ENCODE data around the gene KRTAP12-2. TPM values are rescaled to one million over a fixed set of nuclear protein-coding genes. Genes with fewer than 3 reads are reported as not detected.
"Not testable (repeated sequence)": the region's sequence is repeated elsewhere in the genome, so short reads cannot be mapped to it uniquely, and the experiment has no call there.

Gene KRTAP12-2
- total RNA-seq, 3 donors from 2014 or later = not detected

DNA sequence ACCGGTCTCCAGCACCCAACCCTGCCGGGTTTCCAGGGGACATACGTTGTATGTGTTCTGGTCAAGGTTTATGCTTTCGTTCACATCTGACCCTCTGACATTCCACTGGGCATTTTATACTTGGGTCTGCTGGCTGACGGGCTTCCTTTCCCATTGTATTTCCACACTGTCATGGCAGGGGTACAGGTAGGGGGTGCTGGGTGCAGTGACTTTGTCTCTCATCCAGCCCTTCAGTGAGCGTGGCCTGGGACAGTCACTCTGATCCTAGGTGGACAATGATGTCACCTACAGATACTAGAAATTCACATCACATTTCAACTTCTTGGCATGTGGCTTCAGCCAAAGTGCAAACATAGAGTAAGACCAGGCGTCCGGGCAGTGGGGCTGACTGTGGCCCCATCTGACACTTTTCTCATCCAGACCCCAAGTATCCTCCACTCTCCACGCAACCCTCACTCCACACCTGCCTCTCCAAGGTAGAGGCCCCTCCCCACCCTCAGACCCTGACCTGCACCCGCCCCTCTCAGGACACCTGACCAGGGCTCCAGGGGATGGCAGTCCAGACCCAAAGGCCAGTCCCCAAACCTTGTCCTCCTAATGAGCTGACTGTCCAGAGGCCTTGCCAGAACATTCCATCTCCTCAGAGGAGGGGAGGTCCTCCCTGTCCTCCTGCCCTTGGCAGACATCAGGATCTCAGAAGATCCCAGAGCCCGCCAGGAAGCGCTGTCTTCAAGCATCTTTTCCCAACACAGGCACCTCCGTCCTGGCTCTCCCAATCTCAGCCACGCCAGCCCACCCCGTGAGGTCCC is 30.3 kb downstream of the KRTAP12-2 start:
- ATAC-seq (no peak), DNase-seq (no peak)
- TF ChIP-seq, protein P1, sequence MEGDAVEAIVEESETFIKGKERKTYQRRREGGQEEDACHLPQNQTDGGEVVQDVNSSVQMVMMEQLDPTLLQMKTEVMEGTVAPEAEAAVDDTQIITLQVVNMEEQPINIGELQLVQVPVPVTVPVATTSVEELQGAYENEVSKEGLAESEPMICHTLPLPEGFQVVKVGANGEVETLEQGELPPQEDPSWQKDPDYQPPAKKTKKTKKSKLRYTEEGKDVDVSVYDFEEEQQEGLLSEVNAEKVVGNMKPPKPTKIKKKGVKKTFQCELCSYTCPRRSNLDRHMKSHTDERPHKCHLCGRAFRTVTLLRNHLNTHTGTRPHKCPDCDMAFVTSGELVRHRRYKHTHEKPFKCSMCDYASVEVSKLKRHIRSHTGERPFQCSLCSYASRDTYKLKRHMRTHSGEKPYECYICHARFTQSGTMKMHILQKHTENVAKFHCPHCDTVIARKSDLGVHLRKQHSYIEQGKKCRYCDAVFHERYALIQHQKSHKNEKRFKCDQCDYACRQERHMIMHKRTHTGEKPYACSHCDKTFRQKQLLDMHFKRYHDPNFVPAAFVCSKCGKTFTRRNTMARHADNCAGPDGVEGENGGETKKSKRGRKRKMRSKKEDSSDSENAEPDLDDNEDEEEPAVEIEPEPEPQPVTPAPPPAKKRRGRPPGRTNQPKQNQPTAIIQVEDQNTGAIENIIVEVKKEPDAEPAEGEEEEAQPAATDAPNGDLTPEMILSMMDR (IDR thresholded peaks at IDR 0.05) = no peak
- Histone ChIP-seq H3K4me3 (no peak overlapping the region), H3K4me1 (ENCODE audit: low read depth) (no peaks in the 10 kb centered on the region), H3K36me3 (ENCODE audit: low read depth) (no peaks in the 10 kb centered on the region), H3K9me3 (peaks cover 11% of the 10 kb centered on the region)
- intact Hi-C loops (cut with DNase I, micrococcal nuclease) = no loop called here

DNA sequence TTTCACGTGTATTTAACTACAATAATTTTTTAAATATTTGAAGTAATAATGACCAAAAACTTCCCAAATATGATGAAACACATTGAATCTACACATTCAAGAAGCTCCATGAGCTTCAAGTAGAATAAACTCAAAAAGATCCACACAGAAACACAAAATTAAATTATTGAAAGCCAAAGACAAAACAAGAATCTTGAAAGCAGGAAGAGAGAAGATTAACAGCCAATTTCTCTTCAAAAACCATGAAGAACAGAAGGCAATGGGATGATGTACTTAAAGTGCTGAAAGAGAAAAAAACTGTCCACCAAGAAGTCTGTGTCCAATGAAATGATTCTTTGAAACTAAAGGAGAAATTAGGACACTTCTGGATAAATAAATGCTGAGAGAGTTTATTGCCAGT is 34.7 kb downstream of the KRTAP12-2 start:
- DNase-seq = no peak
- Histone ChIP-seq H3K4me1 (ENCODE audit: low read depth) (no peaks in the 10 kb centered on the region), H3K4me3 (no peak overlapping the region), H3K9me3 (peaks cover 13% of the 10 kb centered on the region), H3K36me3 (ENCODE audit: low read depth) (no peaks in the 10 kb centered on the region)
- TF ChIP-seq, protein P1 (IDR thresholded peaks at IDR 0.05) = no peak
- no peak for ATAC-seq
- intact Hi-C loops (cut with DNase I, micrococcal nuclease) = no loop called here

GRCh38 chr21:44630440-44630839 is 36.3 kb downstream of the KRTAP12-2 start:
- H3K9me3 ChIP-seq = peaks cover 13% of the 10 kb centered on the region
- no peaks in the 10 kb centered on the region for H3K36me3 ChIP-seq (ENCODE audit: low read depth)
- ATAC-seq (no peak), DNase-seq (no peak)
- no peak overlapping the region for H3K4me3 ChIP-seq
- TF ChIP-seq, protein P1 (IDR thresholded peaks at IDR 0.05) = no peak
- no peaks in the 10 kb centered on the region for H3K4me1 ChIP-seq (ENCODE audit: low read depth)
- intact Hi-C loops (cut with DNase I, micrococcal nuclease) = no loop called here

GRCh38 chr21:44628707-44629391 is 37.9 kb downstream of the KRTAP12-2 start:
- ATAC-seq (no peak), DNase-seq (no peak)
- intact Hi-C loops (cut with DNase I, micrococcal nuclease) = no loop called here
- no peaks in the 10 kb centered on the region for H3K4me1 ChIP-seq (ENCODE audit: low read depth)
- TF ChIP-seq, protein P1 (IDR thresholded peaks at IDR 0.05) = no peak
- no peak overlapping the region for H3K4me3 ChIP-seq
- H3K9me3 ChIP-seq = peaks cover 18% of the 10 kb centered on the region
- H3K36me3 ChIP-seq (ENCODE audit: low read depth) = no peaks in the 10 kb centered on the region

DNA sequence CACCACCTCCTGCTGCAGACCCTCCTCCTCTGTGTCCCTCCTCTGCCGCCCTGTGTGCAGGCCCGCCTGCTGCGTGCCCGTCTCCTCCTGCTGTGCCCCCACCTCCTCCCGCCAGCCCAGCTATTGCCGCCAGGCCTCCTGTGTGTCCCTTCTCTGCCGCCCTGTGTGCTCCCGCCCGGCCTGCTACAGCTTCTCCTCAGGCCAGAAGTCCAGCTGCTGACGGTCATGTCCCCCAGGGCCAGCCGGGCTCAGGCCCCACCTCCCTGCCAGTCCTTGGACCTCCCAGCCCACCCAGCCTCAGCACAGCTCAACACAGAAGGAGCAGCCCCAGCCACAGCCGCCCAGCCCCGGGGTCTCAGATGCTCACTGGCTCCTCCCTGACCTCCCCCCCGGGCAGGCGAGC is 38.9 kb downstream of the KRTAP12-2 start:
- H3K9me3 ChIP-seq = peaks cover 22% of the 10 kb centered on the region
- ATAC-seq; H3K4me3 ChIP-seq; intact Hi-C loops (cut with DNase I, micrococcal nuclease); DNase-seq; H3K4me1 ChIP-seq (ENCODE audit: low read depth); H3K36me3 ChIP-seq (ENCODE audit: low read depth): not testable (repeated sequence)

DNA sequence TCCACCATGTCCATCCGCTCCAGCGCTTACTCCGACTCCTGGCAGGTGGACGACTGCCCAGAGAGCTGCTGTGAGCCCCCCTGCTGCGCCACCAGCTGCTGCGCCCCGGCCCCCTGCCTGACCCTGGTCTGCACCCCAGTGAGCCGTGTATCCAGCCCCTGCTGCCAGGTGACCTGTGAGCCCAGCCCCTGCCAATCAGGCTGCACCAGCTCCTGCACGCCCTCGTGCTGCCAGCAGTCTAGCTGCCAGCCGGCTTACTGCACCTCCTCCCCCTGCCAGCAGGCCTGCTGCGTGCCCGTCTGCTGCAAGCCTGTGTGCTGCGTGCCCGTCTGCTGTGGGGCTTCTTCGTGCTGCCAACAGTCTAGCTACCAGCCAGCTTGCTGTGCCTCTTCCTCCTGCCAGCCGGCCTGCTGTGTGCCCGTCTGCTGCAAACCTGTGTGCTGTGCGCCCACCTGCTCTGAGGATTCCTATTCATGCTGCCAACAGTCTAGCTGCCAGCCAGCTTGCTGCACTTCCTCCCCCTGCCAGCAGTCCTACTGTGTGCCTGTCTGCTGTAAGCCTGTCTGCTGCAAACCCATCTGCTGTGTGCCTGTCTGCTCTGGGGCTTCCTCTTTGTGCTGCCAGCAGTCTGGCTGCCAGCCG is 39.4 kb downstream of the KRTAP12-2 start:
- H3K4me3 ChIP-seq; intact Hi-C loops (cut with DNase I, micrococcal nuclease); H3K36me3 ChIP-seq (ENCODE audit: low read depth); ATAC-seq; DNase-seq; H3K4me1 ChIP-seq (ENCODE audit: low read depth): not testable (repeated sequence)
- H3K9me3 ChIP-seq = peaks cover 24% of the 10 kb centered on the region
